Lung (tissue), 12 donors: ENCODE measurements around the gene APPL2. TPM values are rescaled to one million over a fixed set of nuclear protein-coding genes. Genes with fewer than 3 reads are reported as not detected.

ENCODE experiments used
- ATAC-seq: fragments of 200-7000 bp; cut with Tn5 transposase; one replicate; pipeline ENCODE4 v1.9.1; 2020; ENCODE audit warnings: moderate number of reproducible peaks; ENCODE audit not compliant: insufficient read depth, low FRiP score
- DNase-seq, 3 donors: peaks; one replicate each; pipeline ENCODE4 v3.0.0-alpha.2; 2013 to 2017
- H3K27ac ChIP-seq, 2 donors: one replicate each; pipeline ENCODE4 v1.5.1; 2013; ENCODE audit warnings: mild to moderate bottlenecking in 2 of 2, moderate library complexity in 2 of 2, control low read depth in 1 of 2, inconsistent platforms in 1 of 2, low read depth in 1 of 2, low read length in 1 of 2
- H3K27me3 ChIP-seq, 3 donors: one replicate each; pipeline ENCODE4 v1.5.1; 2013; ENCODE audit warnings: low read length in 2 of 3; ENCODE audit not compliant: control insufficient read depth in 3 of 3, insufficient read depth in 3 of 3
- H3K36me3 ChIP-seq, 4 donors: one replicate each; pipeline ENCODE4 v1.5.1; 2013; ENCODE audit warnings: low read length in 4 of 4, mild to moderate bottlenecking in 1 of 4, moderate library complexity in 1 of 4; ENCODE audit not compliant: control insufficient read depth in 4 of 4, insufficient read depth in 4 of 4
- H3K4me1 ChIP-seq, 5 donors: one replicate each; pipeline ENCODE4 v1.5.1; 2013; ENCODE audit warnings: low read length in 5 of 5, mild to moderate bottlenecking in 2 of 5, moderate library complexity in 1 of 5; ENCODE audit not compliant: control insufficient read depth in 5 of 5, insufficient read depth in 5 of 5
- H3K4me3 ChIP-seq: one replicate; pipeline ENCODE4 v1.5.1; 2013; ENCODE audit warnings: mild to moderate bottlenecking, control low read depth, moderate library complexity
- H3K9ac ChIP-seq, 2 donors: one replicate each; pipeline ENCODE4 v1.5.1; 2013; ENCODE audit warnings: low read length in 2 of 2, control low read depth in 1 of 2; ENCODE audit not compliant: insufficient read depth in 1 of 2
- H3K9me3 ChIP-seq, 4 donors: one replicate each; pipeline ENCODE4 v1.5.1; 2013; ENCODE audit warnings: low read length in 3 of 4, mild to moderate bottlenecking in 1 of 4, moderate library complexity in 1 of 4; ENCODE audit not compliant: control insufficient read depth in 4 of 4, insufficient read depth in 3 of 4
- WGBS, 2 donors: extraction: QIAGEN DNeasy Blood & Tissue Kit; methylation state at CpG; one replicate each; pipeline ENCODE4 v1.1.7; 2013; 5-methylcytosine and 5-hydroxymethylcytosine counted together
- polyA plus RNA-seq, 2 donors: library from polyadenylated mRNA; stranded (reverse); fragments of 200-250 nt; gene quantifications; one replicate each; pipeline ENCODE4 v1.2.1, GENCODE V29; 2013
- total RNA-seq, 2 donors: library from RNA; depleted of rRNA in 1 of 2; stranded (reverse); fragments of >200 nt in 1 of 2; gene quantifications; one replicate each; pipeline ENCODE4 v1.2.1, GENCODE V29; 2014 to 2021
- TF ChIP-seq, protein P1 (sequence below): IDR thresholded peaks from 2 replicates; pipeline ENCODE4 v1.5.1; 2012; ENCODE audit warnings: mild to moderate bottlenecking; ENCODE audit errors: control extremely low read depth, extremely low read depth
- donor health status: control.
- donor health status: control.
- donor health status: Bipolar disorder and iron deficiency.
- donor health status: healthy.
- donor health status: DM: yes; HTN: yes; CAD: no.

APPL2 gene
- total and polyA plus RNA-seq, 4 donors: 11.8 to 89.5 (median 26.5) TPM

DNA sequence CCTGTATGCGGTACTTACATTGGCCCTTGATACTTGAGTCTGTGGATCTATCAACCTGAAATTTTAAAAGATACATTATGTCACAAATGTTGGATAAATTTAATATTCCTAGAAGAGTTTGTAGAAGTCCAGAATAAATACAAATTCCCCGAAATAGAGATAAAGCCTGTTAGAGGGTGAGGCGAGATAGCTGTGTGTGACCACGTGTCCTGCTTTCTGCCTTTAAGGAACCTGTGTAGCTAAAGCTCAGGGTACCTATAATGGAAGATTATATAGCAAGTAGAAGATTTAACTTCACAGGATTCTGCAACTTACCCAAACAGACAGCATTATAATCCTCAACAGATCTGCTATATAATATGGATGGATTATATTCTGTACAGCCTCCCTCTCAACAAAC, 58.8 kb downstream of the APPL2 start:
- no peaks in the 10 kb centered on the region for H3K27me3 ChIP-seq
- no peaks in the 10 kb centered on the region for H3K4me1 ChIP-seq
- H3K27ac ChIP-seq: no peak overlapping the region
- 93 to 96% methylated on average over 4 of the region's 4 CpGs for WGBS, 2 donors
- H3K9me3 ChIP-seq: no peaks in the 10 kb centered on the region
- ATAC-seq: no peak
- no peak overlapping the region for H3K9ac ChIP-seq
- H3K4me3 ChIP-seq: no peak overlapping the region
- DNase-seq: no peak
- TF ChIP-seq, protein P1, sequence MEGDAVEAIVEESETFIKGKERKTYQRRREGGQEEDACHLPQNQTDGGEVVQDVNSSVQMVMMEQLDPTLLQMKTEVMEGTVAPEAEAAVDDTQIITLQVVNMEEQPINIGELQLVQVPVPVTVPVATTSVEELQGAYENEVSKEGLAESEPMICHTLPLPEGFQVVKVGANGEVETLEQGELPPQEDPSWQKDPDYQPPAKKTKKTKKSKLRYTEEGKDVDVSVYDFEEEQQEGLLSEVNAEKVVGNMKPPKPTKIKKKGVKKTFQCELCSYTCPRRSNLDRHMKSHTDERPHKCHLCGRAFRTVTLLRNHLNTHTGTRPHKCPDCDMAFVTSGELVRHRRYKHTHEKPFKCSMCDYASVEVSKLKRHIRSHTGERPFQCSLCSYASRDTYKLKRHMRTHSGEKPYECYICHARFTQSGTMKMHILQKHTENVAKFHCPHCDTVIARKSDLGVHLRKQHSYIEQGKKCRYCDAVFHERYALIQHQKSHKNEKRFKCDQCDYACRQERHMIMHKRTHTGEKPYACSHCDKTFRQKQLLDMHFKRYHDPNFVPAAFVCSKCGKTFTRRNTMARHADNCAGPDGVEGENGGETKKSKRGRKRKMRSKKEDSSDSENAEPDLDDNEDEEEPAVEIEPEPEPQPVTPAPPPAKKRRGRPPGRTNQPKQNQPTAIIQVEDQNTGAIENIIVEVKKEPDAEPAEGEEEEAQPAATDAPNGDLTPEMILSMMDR: no peak
- H3K36me3 ChIP-seq: peaks cover 5 to 26% (median 12%) of the 10 kb centered on the region in 4 donors

DNA sequence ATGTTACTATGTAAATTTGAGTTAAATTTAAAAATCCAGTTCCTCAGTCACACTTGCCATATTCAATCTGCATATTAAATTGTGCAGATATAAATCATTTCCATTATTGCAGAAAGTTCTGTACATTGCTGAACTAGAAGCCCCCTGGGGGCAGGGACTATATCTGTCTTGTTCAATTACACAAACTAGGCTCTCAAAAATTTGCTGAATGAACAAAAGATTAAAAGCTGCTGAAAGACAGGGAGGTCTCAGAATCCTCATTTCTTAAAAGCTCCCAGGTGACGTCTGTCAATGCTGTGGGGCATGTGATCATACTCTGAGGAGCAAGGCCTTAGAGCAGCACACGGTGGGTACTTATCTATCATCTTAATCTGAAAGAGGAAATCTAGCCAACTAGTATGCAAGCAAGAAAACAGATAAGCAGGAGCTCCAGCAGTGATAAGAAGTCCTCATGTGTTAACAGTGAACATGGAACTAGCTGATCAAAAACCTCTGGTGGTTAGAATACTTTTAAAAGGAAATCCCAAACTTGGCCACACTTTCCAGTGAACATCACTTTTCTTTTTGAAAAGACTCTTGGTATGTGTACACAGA, 60.5 kb downstream of the APPL2 start:
- ATAC-seq (no peak), DNase-seq (no peak)
- Histone ChIP-seq H3K27me3 (no peaks in the 10 kb centered on the region), H3K36me3 (peaks cover 8 to 26% (median 15%) of the 10 kb centered on the region in 4 donors), H3K4me1 (no peaks in the 10 kb centered on the region), H3K9me3 (no peaks in the 10 kb centered on the region), H3K27ac (no peak overlapping the region), H3K9ac (no peak overlapping the region), H3K4me3 (no peak overlapping the region)
- TF ChIP-seq, protein P1: no peak
- WGBS, 2 donors: 56 to 59% methylated on average over 2 of the region's 2 CpGs

DNA sequence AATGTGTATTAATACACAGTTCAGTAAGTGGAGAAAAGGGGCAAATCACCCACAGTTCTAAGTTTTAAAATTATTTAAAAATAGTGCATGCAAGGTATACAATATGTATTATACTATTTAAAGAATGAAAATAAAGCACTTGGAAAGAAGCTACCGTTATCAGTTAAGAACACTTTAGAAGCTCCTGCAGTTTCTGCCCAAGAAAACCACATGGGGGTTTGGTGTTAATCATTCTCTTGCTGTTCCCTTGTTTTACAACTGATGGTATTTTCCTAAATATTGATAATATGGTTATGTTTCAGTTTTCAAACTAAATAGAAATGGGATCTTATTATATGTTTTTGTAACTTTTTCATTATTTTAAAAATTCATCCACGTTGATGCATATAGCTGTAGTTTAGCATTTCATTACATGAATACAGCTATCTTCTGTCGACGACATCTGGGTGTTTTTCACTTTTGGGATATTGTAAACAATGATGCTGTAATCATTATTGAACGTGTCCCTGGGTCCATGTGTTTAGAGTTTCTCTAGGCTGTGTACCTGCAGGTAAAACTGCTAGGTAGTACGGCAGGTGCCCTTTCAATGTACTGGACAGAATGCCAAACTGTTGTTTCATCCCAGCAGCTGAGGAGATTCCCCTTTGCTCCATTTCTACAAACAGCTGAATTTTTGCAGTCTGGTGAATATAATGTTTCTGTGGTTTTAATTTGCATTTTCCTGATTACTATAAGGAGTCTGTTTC, 64.1 kb downstream of the APPL2 start:
- Histone ChIP-seq H3K9me3 (no peaks in the 10 kb centered on the region), H3K9ac (no peak overlapping the region), H3K27ac (no peak overlapping the region), H3K27me3 (no peaks in the 10 kb centered on the region), H3K36me3 (peaks cover 8 to 24% (median 19%) of the 10 kb centered on the region in 4 donors), H3K4me3 (no peak overlapping the region), H3K4me1 (no peaks in the 10 kb centered on the region)
- TF ChIP-seq, protein P1: no peak
- DNase-seq: no peak
- ATAC-seq: no peak
- WGBS, 2 donors: 82 to 86% methylated on average over 6 of the region's 6 CpGs
